HCT116 (cell line): ENCODE results near the gene CNTNAP2. TPM values are rescaled to one million over a fixed set of nuclear protein-coding genes. Genes with fewer than 3 reads are reported as not detected.

ENCODE experiments used
- ATAC-seq: fragments of 200-7000 bp; cut with Tn5 transposase; 2 replicates; pipeline ENCODE4 v1.9.1; 2020; ENCODE audit warnings: mild to moderate bottlenecking, moderate library complexity
- BruUV-seq: library from RNA; stranded (reverse); fragments of 400-500 nt; replicated peaks from 2 replicates; lab custom pipeline; 2021; lab: Mats Ljungman, UMichigan
- CTCF ChIA-PET: fragments of 300-600 bp; sonication (Branson Sonifier 250); formaldehyde crosslinking; loops from one replicate; lab custom pipeline; 2021; ENCODE audit warnings: antibody characterized with exemption; lab: Charles Lee
- POLR2A ChIA-PET: fragments of 300-600, 350-600 bp; sonication (Branson Sonifier 250); formaldehyde crosslinking; loops from one replicate; lab custom pipeline; 2021; ENCODE audit warnings: antibody characterized with exemption; lab: Charles Lee
- RAD21 ChIA-PET, 2 experiments: fragments of 300-600 bp; sonication (Branson Sonifier 250); formaldehyde crosslinking; loops; one replicate each; lab custom pipeline; 2023; ENCODE audit warnings: low total read pairs in 2 of 2; ENCODE audit not compliant: uncharacterized antibody in 2 of 2, unreplicated experiment in 2 of 2, low non-redundant PET in 1 of 2; lab: Charles Lee
- DNase-seq: peaks from one replicate; pipeline ENCODE4 v3.0.0-alpha.2; 2010; ENCODE audit warnings: low read depth, low spot score
- H2AFZ ChIP-seq: fragments of 200-600 bp; shearing (Covaris generic), sonication (generic); 2 replicates; pipeline ENCODE4 v1.6.1; 2017; ENCODE audit warnings: low read depth, mixed run types, mixed read lengths, antibody characterized with exemption, low read length; ENCODE audit not compliant: poor library complexity, severe bottlenecking
- H3K27ac ChIP-seq: 2 replicates; pipeline ENCODE4 v1.5.1; 2012; ENCODE audit warnings: low read depth, low read length
- H3K27me3 ChIP-seq: fragments of 200-600 bp; sonication (generic); 2 replicates; pipeline ENCODE4 v1.6.1; 2016; ENCODE audit warnings: mixed run types, low read length, mixed read lengths; ENCODE audit not compliant: insufficient read depth
- H3K36me3 ChIP-seq, 2 experiments: fragments of 200-500 bp in 1 of 2; fragments of 200-600 bp in 1 of 2; sonication (Bioruptor generic) in 1 of 2; sonication (generic) in 1 of 2; 2 replicates each; pipeline versions ENCODE4 v1.5.1 to v1.6.1; 2014 to 2016; ENCODE audit warnings: low read length in 2 of 2, inconsistent platforms in 1 of 2, mixed read lengths in 1 of 2, mixed run types in 1 of 2; ENCODE audit not compliant: insufficient read depth in 2 of 2, control insufficient read depth in 1 of 2
- H3K4me1 ChIP-seq, 2 experiments: fragments of 200-600 bp in 1 of 2; sonication (generic) in 1 of 2; 2 replicates each; pipeline versions ENCODE4 v1.5.1 to v1.6.1; 2012 to 2017; ENCODE audit warnings: low read length in 2 of 2, inconsistent platforms in 1 of 2, mild to moderate bottlenecking in 1 of 2, mixed read lengths in 1 of 2, mixed run types in 1 of 2, moderate library complexity in 1 of 2; ENCODE audit not compliant: insufficient read depth in 2 of 2, control insufficient read depth in 1 of 2
- H3K4me2 ChIP-seq: fragments of 200-600 bp; sonication (generic); 2 replicates; pipeline ENCODE4 v1.6.1; 2017; ENCODE audit warnings: mixed run types, low read length, mixed read lengths
- H3K4me3 ChIP-seq, 2 experiments: fragments of 200-600 bp in 1 of 2; sonication (generic) in 1 of 2; replicated peaks in 1 of 2; 2 replicates each; pipeline ENCODE4 v1.5.1; 2011 to 2016; ENCODE audit warnings: low read length in 2 of 2, control low read depth in 1 of 2, low read depth in 1 of 2, mild to moderate bottlenecking in 1 of 2, mixed read lengths in 1 of 2, mixed run types in 1 of 2
- H3K79me2 ChIP-seq: fragments of 200-600 bp; sonication (generic); 2 replicates; pipeline ENCODE4 v1.6.1; 2017; ENCODE audit warnings: mild to moderate bottlenecking, mixed run types, low read length, moderate library complexity, mixed read lengths; ENCODE audit not compliant: insufficient read depth
- H3K9ac ChIP-seq: fragments of 200-600 bp; sonication (generic); 2 replicates; pipeline ENCODE4 v1.6.1; 2016; ENCODE audit warnings: low read length, mixed read lengths
- H3K9me2 ChIP-seq: fragments of 200-600 bp; sonication (generic), shearing (Covaris generic); 2 replicates; pipeline ENCODE4 v1.6.1; 2017; ENCODE audit warnings: mixed run types, mild to moderate bottlenecking, moderate library complexity; ENCODE audit not compliant: insufficient read depth
- H3K9me3 ChIP-seq, 2 experiments: fragments of 200-500 bp in 1 of 2; fragments of 200-600 bp in 1 of 2; sonication (Bioruptor generic) in 1 of 2; sonication (generic) in 1 of 2; 2 replicates each; pipeline ENCODE4 v1.6.1; 2014 to 2017; ENCODE audit warnings: low read length in 2 of 2, mixed read lengths in 2 of 2, inconsistent platforms in 1 of 2, low read depth in 1 of 2, mild to moderate bottlenecking in 1 of 2, mixed run types in 1 of 2, moderate library complexity in 1 of 2; ENCODE audit not compliant: control insufficient read depth in 1 of 2, insufficient read depth in 1 of 2
- H4K20me1 ChIP-seq: fragments of 200-600 bp; sonication (generic), shearing (Covaris generic); 2 replicates; pipeline ENCODE4 v1.6.1; 2017; ENCODE audit warnings: mixed run types, mild to moderate bottlenecking, moderate library complexity; ENCODE audit not compliant: insufficient read depth
- EGR1 ChIP-seq: IDR thresholded peaks from 2 replicates; pipeline ENCODE4 v1.6.1; 2012; ENCODE audit warnings: low read depth
- ELF1 ChIP-seq: IDR thresholded peaks from 2 replicates; pipeline ENCODE4 v1.6.1; 2012; ENCODE audit warnings: low read depth, borderline replicate concordance
- EZH2 ChIP-seq: fragments of 200-600 bp; sonication (generic); IDR thresholded peaks from 2 replicates; pipeline ENCODE4 v1.6.1; 2017; ENCODE audit warnings: antibody characterized with exemption, mixed run types
- EZH2phosphoT487 ChIP-seq: fragments of 200-600 bp; IDR thresholded peaks from 2 replicates; pipeline ENCODE4 v1.6.1; 2018; ENCODE audit warnings: antibody characterized with exemption, borderline replicate concordance
- FOSL1 ChIP-seq: IDR thresholded peaks from 2 replicates; pipeline ENCODE4 v1.6.1; 2012; ENCODE audit warnings: low read depth
- POLR2AphosphoS5 ChIP-seq: IDR thresholded peaks from 2 replicates; pipeline ENCODE4 v1.6.1; 2011; ENCODE audit warnings: mild to moderate bottlenecking, low read depth, low read length, moderate library complexity
- RAD21 ChIP-seq: IDR thresholded peaks from 2 replicates; pipeline ENCODE4 v1.6.1; 2012; ENCODE audit warnings: low read depth, mild to moderate bottlenecking
- SRF ChIP-seq: IDR thresholded peaks from 2 replicates; pipeline ENCODE4 v1.6.1; 2012; ENCODE audit warnings: low read depth
- TCF7L2 ChIP-seq: IDR thresholded peaks from 2 replicates; pipeline ENCODE4 v1.7.0; 2011; ENCODE audit warnings: borderline replicate concordance, inconsistent platforms; ENCODE audit not compliant: insufficient read depth, insufficient read length; ENCODE audit errors: extremely low read depth
- YY1 ChIP-seq: IDR thresholded peaks from 2 replicates; pipeline ENCODE4 v1.6.1; 2011; ENCODE audit warnings: low read length, low read depth, moderate library complexity, mild to moderate bottlenecking; ENCODE audit not compliant: insufficient replicate concordance; ENCODE audit errors: extremely low read depth
- ZFX ChIP-seq: fragments of 450-650 bp; IDR thresholded peaks from 2 replicates; pipeline ENCODE4 v1.6.1; 2017
- intact Hi-C: fragments of 100-400 bp; cut with micrococcal nuclease; formaldehyde crosslinking; loops from 2 replicates; pipeline ENCODE4 v1.10.0; 2022
- total RNA-seq: library from RNA; stranded (reverse); gene quantifications from one replicate; pipeline ENCODE4 v1.2.1, GENCODE V29; 2021; ENCODE audit not compliant: unreplicated experiment
- TF ChIP-seq, protein P1 (sequence below), 3 experiments: fragments of 200-600 bp in 1 of 3; sonication (generic) in 1 of 3; IDR thresholded peaks in 2 of 3; conservative IDR thresholded peaks in 1 of 3; 2 replicates each; pipeline ENCODE4 v1.5.1; 2012 to 2017; ENCODE audit warnings: low read depth in 2 of 3, low read length in 2 of 3, antibody characterized with exemption in 1 of 3, borderline replicate concordance in 1 of 3, control low read depth in 1 of 3, mild to moderate bottlenecking in 1 of 3, mixed read lengths in 1 of 3, mixed run types in 1 of 3, moderate library complexity in 1 of 3; ENCODE audit not compliant: insufficient read depth in 1 of 3

The CNTNAP2 gene
- total RNA-seq, 1 experiment from 2014 or later, result 0.37 TPM

DNA sequence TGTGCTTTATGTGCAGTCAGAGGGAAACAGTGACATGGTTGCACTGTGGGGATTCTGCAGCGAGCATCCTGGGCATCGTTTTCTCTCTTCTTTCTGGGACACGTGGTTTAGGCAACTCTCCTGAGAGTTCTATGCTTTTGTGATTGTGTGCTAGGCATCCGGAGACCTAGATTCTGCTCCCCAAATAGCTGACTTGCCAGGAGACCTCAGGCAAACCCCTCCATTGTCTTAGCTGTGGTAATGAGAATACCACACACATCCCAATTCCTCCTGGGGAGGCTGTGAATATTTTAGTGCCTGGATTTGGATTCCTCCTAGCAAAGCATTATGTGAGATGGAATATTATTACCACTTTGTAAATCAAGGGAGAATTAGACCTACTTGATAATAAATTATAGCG lies 1862.0 kb downstream of the CNTNAP2 start (continued):
- TF ChIP-seq, protein P1, sequence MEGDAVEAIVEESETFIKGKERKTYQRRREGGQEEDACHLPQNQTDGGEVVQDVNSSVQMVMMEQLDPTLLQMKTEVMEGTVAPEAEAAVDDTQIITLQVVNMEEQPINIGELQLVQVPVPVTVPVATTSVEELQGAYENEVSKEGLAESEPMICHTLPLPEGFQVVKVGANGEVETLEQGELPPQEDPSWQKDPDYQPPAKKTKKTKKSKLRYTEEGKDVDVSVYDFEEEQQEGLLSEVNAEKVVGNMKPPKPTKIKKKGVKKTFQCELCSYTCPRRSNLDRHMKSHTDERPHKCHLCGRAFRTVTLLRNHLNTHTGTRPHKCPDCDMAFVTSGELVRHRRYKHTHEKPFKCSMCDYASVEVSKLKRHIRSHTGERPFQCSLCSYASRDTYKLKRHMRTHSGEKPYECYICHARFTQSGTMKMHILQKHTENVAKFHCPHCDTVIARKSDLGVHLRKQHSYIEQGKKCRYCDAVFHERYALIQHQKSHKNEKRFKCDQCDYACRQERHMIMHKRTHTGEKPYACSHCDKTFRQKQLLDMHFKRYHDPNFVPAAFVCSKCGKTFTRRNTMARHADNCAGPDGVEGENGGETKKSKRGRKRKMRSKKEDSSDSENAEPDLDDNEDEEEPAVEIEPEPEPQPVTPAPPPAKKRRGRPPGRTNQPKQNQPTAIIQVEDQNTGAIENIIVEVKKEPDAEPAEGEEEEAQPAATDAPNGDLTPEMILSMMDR (IDR thresholded peaks at IDR 0.05 in 2 of 3, conservative IDR thresholded peaks at IDR 0.05 in 1 of 3; ENCODE audit: borderline replicate concordance in 1 of 3, insufficient read depth in 1 of 3, low read depth in 2 of 3, low read length in 2 of 3), result no peak
- TF ChIP-seq YY1 (no peak), ELF1 (no peak), TCF7L2 (no peak), FOSL1 (no peak)

- ChIA-PET POLR2A (no interaction called here), CTCF (no interaction called here), RAD21 (no interaction called here)
- no peak overlapping the region for H2AFZ ChIP-seq
- H3K9me3 ChIP-seq, result peaks cover 0 to 6% of the 10 kb centered on the region in 2 experiments; a peak in 2 of 4 replicates
- no peaks in the 10 kb centered on the region for H3K4me1 ChIP-seq
- no peak for DNase-seq
- no peaks in the 10 kb centered on the region for H3K36me3 ChIP-seq
- intact Hi-C loops, result no loop called here
- TF ChIP-seq EZH2, result no peak
- TF ChIP-seq EZH2phosphoT487, result no peak
- TF ChIP-seq EGR1, result no peak
- no peak for TF ChIP-seq ZFX
- TF ChIP-seq SRF, result no peak
- no peak for TF ChIP-seq ELF1
- TF ChIP-seq FOSL1, result no peak
- TF ChIP-seq YY1, result no peak
- TF ChIP-seq RAD21, result no peak
- no peak for TF ChIP-seq POLR2AphosphoS5
- H4K20me1 ChIP-seq, result no peaks in the 10 kb centered on the region
- H3K4me3 ChIP-seq, result no peak overlapping the region
- H3K9ac ChIP-seq, result no peak overlapping the region
- ATAC-seq, result no peak
- H3K27ac ChIP-seq, result no peak overlapping the region
- no peaks in the 10 kb centered on the region for H3K79me2 ChIP-seq
- H3K4me2 ChIP-seq, result no peak overlapping the region
- no peaks in the 10 kb centered on the region for H3K27me3 ChIP-seq
- H3K9me2 ChIP-seq, result no peaks in the 10 kb centered on the region
- BruUV-seq, result no TSS peak
These were observed 1864.5 kb downstream of the CNTNAP2 start for GRCh38 chr7:147980826-147981813.
